ENCODE measurements around the gene PDE6A.

- TF ChIP-seq, protein P1, sequence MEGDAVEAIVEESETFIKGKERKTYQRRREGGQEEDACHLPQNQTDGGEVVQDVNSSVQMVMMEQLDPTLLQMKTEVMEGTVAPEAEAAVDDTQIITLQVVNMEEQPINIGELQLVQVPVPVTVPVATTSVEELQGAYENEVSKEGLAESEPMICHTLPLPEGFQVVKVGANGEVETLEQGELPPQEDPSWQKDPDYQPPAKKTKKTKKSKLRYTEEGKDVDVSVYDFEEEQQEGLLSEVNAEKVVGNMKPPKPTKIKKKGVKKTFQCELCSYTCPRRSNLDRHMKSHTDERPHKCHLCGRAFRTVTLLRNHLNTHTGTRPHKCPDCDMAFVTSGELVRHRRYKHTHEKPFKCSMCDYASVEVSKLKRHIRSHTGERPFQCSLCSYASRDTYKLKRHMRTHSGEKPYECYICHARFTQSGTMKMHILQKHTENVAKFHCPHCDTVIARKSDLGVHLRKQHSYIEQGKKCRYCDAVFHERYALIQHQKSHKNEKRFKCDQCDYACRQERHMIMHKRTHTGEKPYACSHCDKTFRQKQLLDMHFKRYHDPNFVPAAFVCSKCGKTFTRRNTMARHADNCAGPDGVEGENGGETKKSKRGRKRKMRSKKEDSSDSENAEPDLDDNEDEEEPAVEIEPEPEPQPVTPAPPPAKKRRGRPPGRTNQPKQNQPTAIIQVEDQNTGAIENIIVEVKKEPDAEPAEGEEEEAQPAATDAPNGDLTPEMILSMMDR (conservative IDR thresholded peaks at IDR 0.05; ENCODE audit: low read length) = no peak
- no peak for TF ChIP-seq EZH2phosphoT487 (IDR thresholded peaks at IDR 0.05; ENCODE audit: borderline replicate concordance)
These were observed 23.0 kb downstream of the PDE6A start for GRCh38 chr5:149921597-149921996.

Data from Loucy (cell line).